Cerebellar nuclear complex (tissue), 1 donor: Measurements from ENCODE around the gene PTPN11.
A peak's percentile ranks its signal among the peaks of the same experiment; 100 is the strongest.
"Not testable (repeated sequence)": the region's sequence is repeated elsewhere in the genome, so short reads cannot be mapped to it uniquely, and the experiment has no call there.

ENCODE experiments used
- DNase-seq, 2 experiments: peaks; one replicate each; lab custom pipeline; 2025; lab: John Stamatoyannopoulos, UW

PTPN11 gene

GRCh38 chr12:112418608-112419296, at the start of gene PTPN11:
Gene PTPN11 (plus strand): TSS chr12:112418947. CDS start chr12:112419112, 165 bp downstream.
- DNase-seq = peak in 1 of 2 experiments; percentile 10

GRCh38 chr12:112370199-112370598, 48.5 kb upstream of the PTPN11 start:
- DNase-seq = no peak

- DNase-seq = no peak
Measured at GRCh38 chr12:112370868-112371510, 47.8 kb upstream of the PTPN11 start.

DNA sequence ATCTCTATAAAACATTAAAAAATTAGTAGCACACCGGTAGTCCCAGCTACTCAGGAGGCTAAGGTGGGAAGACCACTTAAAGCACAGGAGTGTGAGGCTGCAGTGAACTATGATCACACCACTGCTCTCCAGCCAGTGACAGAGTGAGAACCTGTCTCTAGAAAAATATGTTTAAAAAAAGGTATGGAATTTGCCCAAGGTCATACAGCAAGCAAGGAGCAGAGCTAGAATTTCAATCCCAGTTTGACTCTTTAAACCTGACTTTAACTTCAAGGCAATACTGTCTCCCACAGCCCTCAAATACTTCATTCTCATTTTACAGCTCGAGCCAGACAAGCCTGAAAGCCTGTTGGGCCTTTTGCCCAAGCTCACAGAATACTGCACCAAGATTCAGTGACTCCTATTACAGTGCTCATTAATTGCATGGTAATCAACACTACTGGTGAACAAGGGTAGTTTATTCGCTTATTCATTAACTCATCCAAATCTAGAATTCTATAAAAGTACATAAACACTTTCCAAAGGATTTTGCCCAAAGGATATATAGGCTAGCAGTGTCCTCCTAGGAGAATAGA, 44.5 kb upstream of the PTPN11 start:
- DNase-seq = no peak

- no peak for DNase-seq
Measured at GRCh38 chr12:112375105-112375504, 43.6 kb upstream of the PTPN11 start.

DNA sequence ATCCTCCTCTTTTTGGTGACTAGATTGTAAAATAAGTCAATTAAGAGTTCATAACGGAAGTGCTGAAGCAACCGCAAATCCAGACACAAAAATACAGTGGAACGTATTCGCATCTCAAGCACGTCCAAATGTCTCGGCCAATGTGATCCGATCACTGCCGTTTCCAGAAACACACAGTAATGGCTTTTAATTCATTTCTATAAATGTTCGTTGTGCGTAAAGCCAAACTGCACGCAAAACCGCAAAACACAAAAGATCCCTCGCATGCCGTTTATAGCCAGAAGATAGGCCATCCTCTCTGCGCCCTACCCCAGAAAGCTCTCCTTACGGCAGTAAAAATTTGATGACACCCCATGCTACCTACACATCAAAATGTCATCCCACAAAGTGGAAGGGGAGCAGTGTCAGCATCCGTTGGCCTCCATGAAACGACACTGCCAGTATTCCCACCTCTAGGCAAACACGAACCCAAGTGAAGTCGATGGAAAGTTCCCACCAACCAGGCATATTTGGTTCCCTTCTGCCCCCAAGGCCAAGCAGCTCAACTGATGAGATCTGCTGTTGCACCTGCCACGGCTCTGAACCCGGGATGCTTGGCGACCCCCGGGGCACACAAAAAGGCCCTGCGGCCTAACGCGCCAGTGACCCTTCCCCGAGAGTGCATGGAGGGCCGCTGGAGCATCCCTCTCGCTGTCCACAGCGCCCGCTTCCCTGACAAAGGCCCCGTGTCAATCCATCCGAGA, 37.9 kb upstream of the PTPN11 start:
- DNase-seq = no peak

GRCh38 chr12:112381406-112381882, 37.3 kb upstream of the PTPN11 start:
- no peak for DNase-seq

DNA sequence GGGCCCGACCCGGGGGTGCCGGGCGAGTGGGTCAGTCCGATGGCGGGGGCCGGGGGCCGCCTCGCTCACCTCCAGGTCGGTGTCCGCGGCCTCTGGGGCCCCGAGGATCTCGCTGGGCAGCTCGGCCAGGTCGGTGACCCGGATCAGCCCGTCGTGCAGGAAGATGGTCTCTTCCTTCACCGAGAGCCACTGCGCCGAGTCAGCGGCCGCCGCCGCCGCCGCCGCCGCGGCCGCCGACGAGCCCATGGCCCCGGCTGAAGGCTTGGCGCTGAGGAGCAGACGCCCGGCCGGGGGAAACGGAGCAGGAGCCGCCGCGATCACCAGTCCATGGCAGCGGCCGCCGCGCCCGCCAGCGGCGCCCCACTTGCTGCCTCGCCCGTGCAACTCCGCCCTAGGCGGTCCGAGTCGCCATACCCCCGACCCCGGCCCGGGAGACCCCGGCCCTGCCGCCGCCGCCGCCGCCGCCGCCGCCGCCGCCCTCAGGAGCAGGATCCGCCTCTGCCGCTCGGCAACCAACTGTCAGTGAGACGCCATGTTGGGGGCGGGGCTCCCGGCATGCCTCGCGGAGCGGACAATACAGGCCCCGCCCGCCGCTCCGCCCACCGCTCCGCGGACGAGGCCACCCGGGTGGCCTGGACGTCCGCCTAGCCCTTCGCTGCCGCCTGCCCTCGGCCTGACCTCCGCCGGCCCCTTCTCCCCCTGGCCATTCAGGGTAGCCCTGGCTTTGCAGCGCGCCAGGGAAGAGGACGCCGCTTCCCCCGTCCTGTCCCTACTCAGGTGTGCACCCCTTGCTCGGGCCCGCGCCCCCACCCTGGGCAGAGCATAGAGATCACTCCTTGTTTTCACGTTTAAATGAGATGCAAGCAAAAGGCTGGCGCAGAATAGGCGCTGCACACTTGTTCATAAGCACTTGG, 36.6 kb upstream of the PTPN11 start, which contains the start of gene HECTD4:
TSS of gene HECTD4 (minus strand) at position 549 of the 914 bp plus-strand sequence. CDS start at position 246, 303 bp downstream.
- DNase-seq = peak in 1 of 2 experiments; percentile 78

DNA sequence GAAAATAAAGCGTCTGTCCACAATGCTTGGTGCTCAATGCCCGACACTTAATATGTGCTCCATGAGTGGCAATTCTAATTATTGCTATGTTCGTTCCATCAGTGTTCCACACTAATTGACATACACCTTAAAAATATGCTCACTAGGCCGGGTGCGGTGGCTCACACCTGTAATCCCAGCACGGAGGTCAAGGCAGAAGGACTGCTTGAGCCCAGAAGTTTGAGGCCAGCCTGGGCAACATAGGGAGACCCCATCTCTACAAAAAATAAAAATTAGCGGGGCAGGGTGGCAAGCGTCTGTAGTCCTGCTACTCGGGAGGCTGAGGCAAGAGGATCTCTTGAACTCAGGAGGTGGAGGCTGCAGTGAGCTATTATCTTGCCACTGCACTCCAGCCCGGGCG, 35.9 kb upstream of the PTPN11 start:
- no peak for DNase-seq

GRCh38 chr12:112386726-112387125, 32.0 kb upstream of the PTPN11 start:
- DNase-seq = no peak

DNA sequence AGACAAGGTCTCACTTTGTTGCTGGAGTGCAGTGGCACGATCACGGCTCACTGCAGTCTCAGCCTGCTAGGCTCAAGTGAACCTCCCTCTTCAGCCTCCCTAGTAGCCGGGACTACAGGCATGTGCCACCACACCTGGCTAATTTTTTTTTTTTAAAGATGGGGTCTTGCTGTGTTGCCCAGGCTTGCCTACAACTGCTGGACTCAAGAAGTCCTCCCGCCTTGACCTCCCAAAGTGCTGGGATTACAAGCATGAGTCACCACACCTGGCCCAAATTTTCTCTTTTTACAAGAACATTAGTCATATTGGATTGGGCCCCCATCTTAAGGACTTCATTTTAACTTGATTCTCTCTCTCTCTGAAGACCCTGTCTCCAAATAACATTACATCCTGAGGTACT, 29.5 kb upstream of the PTPN11 start:
- no peak for DNase-seq

GRCh38 chr12:112389922-112390654, 28.7 kb upstream of the PTPN11 start:
- DNase-seq = not testable (repeated sequence)

DNA sequence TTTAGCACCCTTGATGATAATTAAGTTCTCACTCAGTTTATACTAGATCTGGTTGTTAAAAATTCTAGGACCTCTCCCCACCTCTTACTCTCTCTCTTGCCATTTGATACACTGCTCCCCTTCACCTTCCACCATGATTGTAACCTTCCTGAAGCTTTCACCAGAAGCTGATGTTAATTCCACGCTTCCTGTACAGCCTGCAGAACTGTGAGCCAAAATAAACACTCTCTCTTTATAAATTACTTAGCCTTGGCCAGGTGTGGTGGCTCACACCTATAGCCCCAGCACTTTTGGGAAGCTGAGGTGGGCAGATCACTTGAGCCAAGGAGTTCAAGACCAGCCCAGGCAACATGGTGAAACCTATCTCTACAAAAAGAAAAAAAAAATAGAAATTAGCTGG, 25.4 kb upstream of the PTPN11 start:
- no peak for DNase-seq

GRCh38 chr12:112401054-112401453, 17.7 kb upstream of the PTPN11 start:
- DNase-seq = no peak

DNA sequence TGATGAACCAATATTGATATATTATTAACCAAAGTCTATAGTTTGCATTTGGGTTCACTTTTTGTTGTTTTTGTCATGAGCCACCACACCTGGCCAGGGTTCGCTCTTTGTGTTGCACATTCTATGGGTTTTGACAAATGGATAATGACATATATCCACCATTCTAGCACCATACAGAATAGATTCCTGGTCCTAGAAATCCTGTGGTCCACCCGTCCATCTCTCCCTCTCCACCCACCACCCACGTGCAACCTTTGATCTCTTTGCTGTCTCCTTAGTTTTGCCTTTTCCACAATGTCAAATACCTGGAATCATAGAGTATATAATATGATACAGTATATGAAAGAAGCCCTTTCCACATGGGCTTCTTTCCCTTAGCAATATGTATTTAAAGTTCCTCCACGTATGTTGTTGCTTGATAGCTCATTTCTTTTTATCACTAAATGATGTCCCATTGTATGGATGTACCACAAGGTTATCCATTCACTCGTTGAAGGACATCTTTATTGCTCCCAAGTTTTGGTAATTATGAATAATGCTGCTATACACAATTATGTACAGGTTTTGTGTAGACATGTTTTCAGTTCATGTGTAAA, 16.7 kb upstream of the PTPN11 start:
- no peak for DNase-seq

DNA sequence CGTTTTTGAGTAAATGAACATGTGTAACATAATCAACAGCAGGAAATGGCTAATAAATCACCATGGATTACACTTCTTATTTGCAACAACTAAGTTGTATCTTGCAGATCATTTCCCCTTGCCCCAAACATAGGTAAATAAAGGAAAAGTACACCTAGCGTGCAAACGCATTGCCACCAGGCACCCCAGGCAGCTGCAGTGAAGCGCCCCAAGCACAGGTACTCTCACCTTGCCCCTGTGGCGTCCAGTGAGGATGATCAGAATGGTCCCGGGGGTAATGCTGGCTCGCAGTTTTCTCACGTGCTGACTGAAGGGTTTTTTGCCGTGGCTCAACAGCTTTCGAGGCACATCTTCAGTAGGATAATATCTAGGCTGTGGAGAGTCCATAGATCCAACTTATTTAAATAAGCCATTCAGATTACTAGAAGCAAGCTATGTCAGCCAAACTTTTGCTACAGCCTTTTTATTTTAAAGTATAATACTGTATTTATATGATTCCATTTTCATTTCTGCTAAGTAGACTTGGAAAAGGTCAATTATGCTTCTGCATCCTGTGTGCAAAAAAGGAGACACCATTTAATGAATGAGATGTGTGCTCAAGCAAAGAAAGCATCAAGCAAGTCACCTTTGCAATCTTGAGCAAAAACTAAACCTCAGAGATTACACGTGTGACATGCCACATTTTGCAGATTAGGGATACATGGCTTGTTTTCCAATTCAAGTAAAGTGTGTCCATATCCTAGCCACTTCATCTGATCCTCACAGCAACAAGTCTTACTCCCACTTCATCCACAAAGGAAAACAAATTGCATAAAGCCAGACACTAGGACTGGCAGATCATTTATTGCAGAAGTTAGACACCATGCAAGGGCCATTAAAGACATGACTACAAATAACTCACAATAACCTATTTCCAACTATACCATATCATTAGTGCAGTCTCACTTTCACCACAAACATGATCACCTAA, 11.9 kb upstream of the PTPN11 start:
- no peak for DNase-seq

DNA sequence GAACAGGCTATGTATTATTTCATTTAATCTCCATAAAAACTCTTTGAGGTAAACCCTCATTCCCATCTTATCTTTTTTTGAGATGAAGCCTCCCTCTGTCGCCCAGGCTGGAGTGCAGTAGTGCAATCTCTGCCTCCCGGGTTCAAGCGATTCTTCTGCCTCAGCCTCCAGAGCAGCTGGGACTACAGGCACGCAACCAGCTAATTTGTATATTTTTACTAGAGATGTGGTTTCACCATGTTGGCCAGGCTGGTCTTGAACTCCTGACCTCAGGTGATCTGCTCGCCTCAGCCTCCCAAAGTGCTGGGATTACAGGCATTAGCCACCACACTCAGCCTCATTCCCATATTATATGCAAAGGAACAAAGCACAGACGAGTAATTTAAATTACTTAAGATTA, 11.1 kb upstream of the PTPN11 start:
- not testable (repeated sequence) for DNase-seq

GRCh38 chr12:112408621-112409020, 10.1 kb upstream of the PTPN11 start:
- no peak for DNase-seq
